Endothelial cell of umbilical vein (primary cell): ENCODE results near the gene LHX3. TPM values are rescaled to one million over a fixed set of nuclear protein-coding genes. Genes with fewer than 3 reads are reported as not detected.

Experiments
- BruUV-seq: library from RNA; stranded (reverse); fragments of 400-500 nt; replicated peaks from 2 replicates; lab custom pipeline; 2021; lab: Mats Ljungman, UMichigan
- CTCF ChIA-PET: fragments of 300-600, 350-600 bp; sonication (Branson Sonifier 250); formaldehyde crosslinking; loops from one replicate; lab custom pipeline; 2021; ENCODE audit warnings: antibody characterized with exemption, inconsistent platforms; lab: Charles Lee
- POLR2A ChIA-PET: fragments of 300-600, 350-600 bp; sonication (Branson Sonifier 250); formaldehyde crosslinking; loops from one replicate; lab custom pipeline; 2021; ENCODE audit warnings: antibody characterized with exemption, inconsistent platforms; lab: Charles Lee
- DNase-seq: peaks from one replicate; pipeline ENCODE4 v3.0.0-alpha.2; 2011; ENCODE audit warnings: low read depth, low spot score
- FAIRE-seq: peaks from 2 replicates; lab custom pipeline; 2011; peaks lifted over from hg19 to GRCh38; lab: Jason Lieb, UNC
- H2AFZ ChIP-seq: 2 replicates; pipeline ENCODE4 v1.6.0; 2012; ENCODE audit warnings: low read depth, low read length, control low read depth, inconsistent platforms
- H3K27ac ChIP-seq: 2 replicates; pipeline ENCODE4 v1.5.1; 2011; ENCODE audit warnings: low read depth, mild to moderate bottlenecking, control low read depth, low read length, moderate library complexity; ENCODE audit not compliant: insufficient read depth
- H3K27me3 ChIP-seq, 2 experiments: 2 replicates each; pipeline versions ENCODE4 v1.6.0 to v1.6.1; 2011; ENCODE audit warnings: low read length in 2 of 2, mixed read lengths in 1 of 2; ENCODE audit not compliant: control insufficient read depth in 2 of 2, insufficient read depth in 2 of 2
- H3K36me3 ChIP-seq, 2 experiments: 2 replicates in 1 of 2; 3 replicates in 1 of 2; pipeline ENCODE4 v1.5.1; 2011; ENCODE audit warnings: low read length in 2 of 2, mild to moderate bottlenecking in 1 of 2, moderate library complexity in 1 of 2; ENCODE audit not compliant: control insufficient read depth in 2 of 2, insufficient read depth in 2 of 2; ENCODE audit errors: extremely low read depth in 1 of 2
- H3K4me1 ChIP-seq: 3 replicates; pipeline ENCODE4 v1.5.1; 2011; ENCODE audit warnings: mild to moderate bottlenecking, low read length; ENCODE audit not compliant: control insufficient read depth, insufficient read depth; ENCODE audit errors: extremely low read depth
- H3K4me2 ChIP-seq: 2 replicates; pipeline ENCODE4 v1.6.1; 2011; ENCODE audit warnings: low read length, control low read depth, mixed read lengths; ENCODE audit not compliant: insufficient read depth
- H3K4me3 ChIP-seq, 3 experiments: fragments of 200-600 bp in 1 of 3; sonication (generic), shearing (Covaris generic) in 1 of 3; replicated peaks in 1 of 3; 2 replicates each; pipeline ENCODE4 v1.5.1; 2011 to 2016; ENCODE audit warnings: control low read depth in 3 of 3, low read length in 3 of 3, mild to moderate bottlenecking in 2 of 3, inconsistent platforms in 1 of 3, low read depth in 1 of 3, moderate library complexity in 1 of 3; ENCODE audit not compliant: insufficient read depth in 1 of 3
- H3K79me2 ChIP-seq: 2 replicates; pipeline ENCODE4 v1.6.0; 2012; ENCODE audit warnings: low read length, inconsistent platforms; ENCODE audit not compliant: control insufficient read depth, insufficient read depth
- H3K9ac ChIP-seq: replicated peaks from 2 replicates; pipeline ENCODE3; 2011; ENCODE audit warnings: low read length, control low read depth; ENCODE audit not compliant: insufficient read depth; ENCODE audit errors: extremely low read depth
- H3K9me1 ChIP-seq: replicated peaks from 3 replicates; pipeline ENCODE4 v1.6.0; 2011; ENCODE audit warnings: mild to moderate bottlenecking, low read length; ENCODE audit not compliant: control insufficient read depth, insufficient read depth; ENCODE audit errors: extremely low read depth
- H3K9me3 ChIP-seq: replicated peaks from 2 replicates; pipeline ENCODE4 v1.5.1; 2012; ENCODE audit warnings: low read length, inconsistent platforms; ENCODE audit not compliant: control insufficient read depth, insufficient read depth
- H4K20me1 ChIP-seq: replicated peaks from 2 replicates; pipeline ENCODE3; 2011; ENCODE audit warnings: mild to moderate bottlenecking, low read length; ENCODE audit not compliant: control insufficient read depth, insufficient read depth; ENCODE audit errors: extremely low read depth
- EZH2 ChIP-seq: IDR thresholded peaks from 2 replicates; pipeline ENCODE4 v1.6.1; 2012; ENCODE audit warnings: borderline replicate concordance, low read depth, mild to moderate bottlenecking, moderate library complexity, low read length, inconsistent platforms; ENCODE audit not compliant: severe bottlenecking
- FOS ChIP-seq: IDR thresholded peaks from 2 replicates; pipeline ENCODE4 v1.6.1; 2011; ENCODE audit warnings: mild to moderate bottlenecking, low read length, moderate library complexity, borderline replicate concordance; ENCODE audit not compliant: insufficient read depth
- GATA2 ChIP-seq: IDR thresholded peaks from 2 replicates; pipeline ENCODE4 v1.7.0; 2011; ENCODE audit warnings: low read depth, mild to moderate bottlenecking, moderate library complexity, mixed read lengths, low read length; ENCODE audit not compliant: insufficient read length, insufficient read depth
- JUN ChIP-seq: IDR thresholded peaks from 2 replicates; pipeline ENCODE4 v1.6.1; 2011; ENCODE audit warnings: borderline replicate concordance, low read depth; ENCODE audit not compliant: insufficient read length, insufficient read depth
- MYC ChIP-seq: IDR thresholded peaks from one replicate; pipeline ENCODE4 v1.6.1; 2011; ENCODE audit warnings: mild to moderate bottlenecking, low read depth, low read length
- POLR2A ChIP-seq: IDR thresholded peaks from 2 replicates; pipeline ENCODE4 v1.6.1; 2012; ENCODE audit warnings: low read depth, mild to moderate bottlenecking, control low read depth, low read length
- POLR2AphosphoS5 ChIP-seq: IDR thresholded peaks from 2 replicates; pipeline ENCODE4 v1.6.1; 2012; ENCODE audit warnings: low read depth, mild to moderate bottlenecking, control low read depth, low read length, moderate library complexity; ENCODE audit not compliant: insufficient read depth
- dilution Hi-C: fragments of 300-500 bp; cut with MboI; formaldehyde crosslinking; loops from one replicate; pipeline ENCODE4 v1.15.0; 2019; ENCODE audit warnings: low sequenced_read_pairs; ENCODE audit not compliant: extremely low pct_ligation_motif_present
- intact Hi-C: fragments of 100-400 bp; cut with micrococcal nuclease; formaldehyde crosslinking; loops from one replicate; pipeline ENCODE4 v1.10.0; 2022
- polyA plus RNA-seq, 4 experiments: library from polyadenylated mRNA; depleted of rRNA in 3 of 4; stranded (reverse) in 3 of 4; unstranded in 1 of 4; fragments of >200 nt; gene quantifications; 2 replicates each; pipeline versions ENCODE4 v1.2.1 to v1.2.3, GENCODE V29; 2011 to 2012; ENCODE audit warnings: missing spikeins in 1 of 4
- total RNA-seq: library from RNA; stranded (reverse); gene quantifications from 2 replicates; pipeline ENCODE4 v1.2.3, GENCODE V29; 2021
- TF ChIP-seq, protein P1 (sequence below): IDR thresholded peaks from 2 replicates; pipeline ENCODE4 v1.6.1; 2011; ENCODE audit not compliant: insufficient read depth, insufficient read length
- TF ChIP-seq, protein P2 (sequence below), 2 donors: IDR thresholded peaks; 1 replicate in 1 of 2; 2 replicates in 1 of 2; pipeline ENCODE4 v1.5.1; 2011; ENCODE audit warnings: low read length in 2 of 2, mild to moderate bottlenecking in 2 of 2, moderate library complexity in 2 of 2, control low read depth in 1 of 2, inconsistent platforms in 1 of 2, low read depth in 1 of 2; ENCODE audit not compliant: insufficient read depth in 1 of 2; ENCODE audit errors: extremely low read depth in 1 of 2

LHX3 gene
- total and polyA plus RNA-seq, 2 donors (not counting 3 experiments of a cell fraction or from before 2014, with no cell fraction given), result not detected

DNA sequence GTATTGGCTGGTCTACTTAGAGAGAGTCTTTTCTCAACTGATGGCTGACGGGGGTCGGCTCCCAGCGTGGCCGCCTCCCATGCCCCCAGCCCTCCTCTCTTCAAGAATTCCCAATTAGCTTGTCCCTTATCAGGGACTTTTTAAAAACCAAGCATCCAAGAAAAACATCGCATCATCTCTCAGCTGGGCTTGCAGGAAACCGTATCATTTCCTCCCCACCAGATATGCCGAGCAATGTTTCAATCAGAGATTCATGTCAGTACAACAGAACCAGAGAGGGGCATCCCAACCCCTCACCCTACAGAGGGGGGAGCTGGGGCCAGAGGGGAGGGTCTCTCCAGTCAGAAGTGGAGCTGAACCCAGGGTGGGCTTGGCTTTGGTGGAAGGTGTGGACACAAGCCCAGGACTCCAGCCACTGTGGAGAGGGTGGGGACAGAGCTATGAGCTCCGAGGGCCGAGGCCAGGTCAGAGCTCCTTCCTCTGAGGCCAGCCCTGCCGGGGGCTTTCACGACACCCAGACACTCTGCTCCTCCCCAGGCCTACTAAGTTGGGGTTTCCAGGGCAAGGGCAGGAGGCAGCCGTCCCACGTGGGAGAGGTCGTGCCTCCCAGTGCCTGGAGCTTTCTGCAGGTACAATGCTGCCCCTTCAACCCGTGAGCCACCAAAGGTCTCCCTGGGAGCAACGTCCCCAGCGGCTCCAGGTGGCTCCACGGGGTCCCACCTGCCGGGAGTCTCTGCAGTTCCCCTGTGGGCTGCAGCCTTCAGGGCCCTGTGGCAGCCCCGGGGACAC is 47.3 kb downstream of the LHX3 start:
- TF ChIP-seq MYC, result no peak
- no peak for TF ChIP-seq POLR2A
- peak; percentile 70 for TF ChIP-seq POLR2AphosphoS5
- TF ChIP-seq, protein P1, sequence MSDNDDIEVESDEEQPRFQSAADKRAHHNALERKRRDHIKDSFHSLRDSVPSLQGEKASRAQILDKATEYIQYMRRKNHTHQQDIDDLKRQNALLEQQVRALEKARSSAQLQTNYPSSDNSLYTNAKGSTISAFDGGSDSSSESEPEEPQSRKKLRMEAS, result no peak
- peak; percentile 21 for TF ChIP-seq JUN
- TF ChIP-seq EZH2, result no peak
- peak; percentile 86 for TF ChIP-seq GATA2
- TF ChIP-seq, protein P2, sequence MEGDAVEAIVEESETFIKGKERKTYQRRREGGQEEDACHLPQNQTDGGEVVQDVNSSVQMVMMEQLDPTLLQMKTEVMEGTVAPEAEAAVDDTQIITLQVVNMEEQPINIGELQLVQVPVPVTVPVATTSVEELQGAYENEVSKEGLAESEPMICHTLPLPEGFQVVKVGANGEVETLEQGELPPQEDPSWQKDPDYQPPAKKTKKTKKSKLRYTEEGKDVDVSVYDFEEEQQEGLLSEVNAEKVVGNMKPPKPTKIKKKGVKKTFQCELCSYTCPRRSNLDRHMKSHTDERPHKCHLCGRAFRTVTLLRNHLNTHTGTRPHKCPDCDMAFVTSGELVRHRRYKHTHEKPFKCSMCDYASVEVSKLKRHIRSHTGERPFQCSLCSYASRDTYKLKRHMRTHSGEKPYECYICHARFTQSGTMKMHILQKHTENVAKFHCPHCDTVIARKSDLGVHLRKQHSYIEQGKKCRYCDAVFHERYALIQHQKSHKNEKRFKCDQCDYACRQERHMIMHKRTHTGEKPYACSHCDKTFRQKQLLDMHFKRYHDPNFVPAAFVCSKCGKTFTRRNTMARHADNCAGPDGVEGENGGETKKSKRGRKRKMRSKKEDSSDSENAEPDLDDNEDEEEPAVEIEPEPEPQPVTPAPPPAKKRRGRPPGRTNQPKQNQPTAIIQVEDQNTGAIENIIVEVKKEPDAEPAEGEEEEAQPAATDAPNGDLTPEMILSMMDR (IDR thresholded peaks at IDR 0.05; ENCODE audit: extremely low read depth in 1 of 2, insufficient read depth in 1 of 2, low read depth in 1 of 2, low read length in 2 of 2), result no peak
- peak; percentile 54 for TF ChIP-seq FOS
- Histone ChIP-seq H3K4me3 (no peak overlapping the region), H3K9me3 (no peaks in the 10 kb centered on the region), H4K20me1 (no peaks in the 10 kb centered on the region), H3K4me1 (peaks cover 15% of the 10 kb centered on the region), H2AFZ (peak overlapping the region; percentile 19), H3K9ac (peak overlapping the region; percentile 43), H3K27me3 (peaks cover 0 to 4% of the 10 kb centered on the region in 2 experiments), H3K79me2 (no peaks in the 10 kb centered on the region), H3K36me3 (no peaks in the 10 kb centered on the region), H3K27ac (peak overlapping the region; percentile 75), H3K9me1 (no peaks in the 10 kb centered on the region), H3K4me2 (peak overlapping the region; percentile 90)
- ChIA-PET POLR2A (no interaction called here), CTCF (interaction anchor here (0.8 to 1.8 kb wide), 10 partner anchors 11 to 191 kb away, joined by 3 to 10 read pairs (median 4); no protein-coding TSS in a partner anchor)
- intact Hi-C loops (loop anchor here (10.0 kb wide), 1 partner anchor 47 kb away; the partner anchor contains the start of gene LHX3), dilution Hi-C loops (no loop called here)
- no TSS peak for BruUV-seq
- DNase-seq, result peak; percentile 75
- peak; percentile 98 for FAIRE-seq
